GM13977 (cell line): ENCODE measurements around the gene STON1.

Experiments
- DNase-seq: peaks from one replicate; pipeline ENCODE4 v3.0.0; 2012; ENCODE audit warnings: low spot score
- CTCF ChIP-seq: IDR thresholded peaks from 2 replicates; pipeline ENCODE4 v1.5.1; 2012; ENCODE audit warnings: mild to moderate bottlenecking, control low read depth; ENCODE audit not compliant: insufficient read depth; ENCODE audit errors: extremely low read depth, missing control alignments
- in situ Hi-C: fragments of 300-500 bp; cut with MboI; formaldehyde crosslinking; loops from one replicate; pipeline ENCODE4 v1.12.0; 2022; ENCODE audit warnings: low sequenced_read_pairs, low pct_unique_long_range_greater_than_20kb, mixed read lengths, inconsistent platforms; ENCODE audit not compliant: unreplicated experiment

The STON1 gene

GRCh38 chr2:48584551-48584950 is 54.6 kb downstream of the STON1 start:
- no peak for TF ChIP-seq CTCF
- in situ Hi-C loops: no loop called here
- DNase-seq: no peak

- in situ Hi-C loops: no loop called here
- TF ChIP-seq CTCF: no peak
- no peak for DNase-seq
Observed at GRCh38 chr2:48586433-48586832, 56.5 kb downstream of the STON1 start.

GRCh38 chr2:48587560-48587959 is 57.6 kb downstream of the STON1 start:
- no peak for DNase-seq
- TF ChIP-seq CTCF: no peak
- in situ Hi-C loops: no loop called here

- no peak for TF ChIP-seq CTCF
- DNase-seq: no peak
- in situ Hi-C loops: no loop called here
Observed at GRCh38 chr2:48587961-48588360, 58.0 kb downstream of the STON1 start.

GRCh38 chr2:48588745-48589144 is 58.8 kb downstream of the STON1 start:
- in situ Hi-C loops: no loop called here
- TF ChIP-seq CTCF: no peak
- no peak for DNase-seq

- peak; percentile 52 for TF ChIP-seq CTCF
- DNase-seq: peak; percentile 26
- in situ Hi-C loops: no loop called here
Observed at GRCh38 chr2:48589170-48589767, 59.3 kb downstream of the STON1 start.

- no peak for DNase-seq
- in situ Hi-C loops: no loop called here
- no peak for TF ChIP-seq CTCF
Observed at GRCh38 chr2:48590017-48590416, 60.1 kb downstream of the STON1 start.
